Effector memory CD8-positive, alpha-beta T cell (primary cell): ENCODE results near the gene SEMA5B.

Experiments used
- ATAC-seq: fragments of 150-1000 bp; cut with Tn5 transposase; replicated peaks from 2 replicates; pipeline ENCODE4 v1.10.0; 2021; ENCODE audit warnings: mild to moderate bottlenecking, moderate library complexity
- DNase-seq, 3 experiments: peaks; one replicate each; pipeline ENCODE4 v3.0.0; 2021
- H3K27ac Mint-ChIP-seq, 2 donors: one replicate each; pipeline ENCODE4 v1.8.0; 2022; ENCODE audit warnings: mild to moderate bottlenecking in 2 of 2, mixed read lengths in 2 of 2, moderate library complexity in 2 of 2
- H3K27me3 Mint-ChIP-seq, 2 donors: one replicate each; pipeline ENCODE4 v1.8.0; 2022; ENCODE audit warnings: mixed read lengths in 2 of 2
- H3K36me3 Mint-ChIP-seq: one replicate; pipeline ENCODE4 v1.8.0; 2022; ENCODE audit warnings: mild to moderate bottlenecking, moderate library complexity, mixed read lengths; ENCODE audit not compliant: insufficient read depth
- H3K4me1 Mint-ChIP-seq, 2 donors: one replicate each; pipeline ENCODE4 v1.8.0; 2022; ENCODE audit warnings: low read depth in 2 of 2, mixed read lengths in 2 of 2
- H3K4me3 Mint-ChIP-seq, 2 donors: one replicate each; pipeline ENCODE4 v1.8.0; 2022; ENCODE audit warnings: mild to moderate bottlenecking in 2 of 2, mixed read lengths in 2 of 2, moderate library complexity in 2 of 2
- H3K9me3 Mint-ChIP-seq, 2 donors: one replicate each; pipeline ENCODE4 v1.8.0; 2022; ENCODE audit warnings: mixed read lengths in 2 of 2

SEMA5B gene

GRCh38 chr3:122930063-122930997 lies 97.2 kb downstream of the SEMA5B start:
- ATAC-seq (no peak), DNase-seq (no peak)
- Mint-ChIP-seq H3K9me3 (no peaks in the 10 kb centered on the region), H3K4me3 (no peak overlapping the region), H3K27me3 (peaks cover 17 to 33% of the 10 kb centered on the region in 2 donors), H3K4me1 (no peaks in the 10 kb centered on the region), H3K36me3 (no peaks in the 10 kb centered on the region), H3K27ac (no peak overlapping the region)

- Mint-ChIP-seq H3K36me3 (no peaks in the 10 kb centered on the region), H3K9me3 (no peaks in the 10 kb centered on the region), H3K27ac (no peak overlapping the region), H3K4me1 (no peaks in the 10 kb centered on the region), H3K27me3 (peaks cover 17 to 33% of the 10 kb centered on the region in 2 donors), H3K4me3 (no peak overlapping the region)
- DNase-seq = no peak
- ATAC-seq = no peak
Measured at GRCh38 chr3:122929188-122930062, 98.1 kb downstream of the SEMA5B start.

GRCh38 chr3:122928396-122929187 lies 99.0 kb downstream of the SEMA5B start:
- no peaks in the 10 kb centered on the region for H3K9me3 Mint-ChIP-seq
- DNase-seq (no peak), ATAC-seq (no peak)
- no peak overlapping the region for H3K4me3 Mint-ChIP-seq
- no peak overlapping the region for H3K27ac Mint-ChIP-seq
- peaks cover 17 to 33% of the 10 kb centered on the region in 2 donors for H3K27me3 Mint-ChIP-seq
- no peaks in the 10 kb centered on the region for H3K36me3 Mint-ChIP-seq
- no peaks in the 10 kb centered on the region for H3K4me1 Mint-ChIP-seq

- ATAC-seq (no peak), DNase-seq (no peak)
- Mint-ChIP-seq H3K27me3 (peaks cover 17 to 25% of the 10 kb centered on the region in 2 donors), H3K9me3 (no peaks in the 10 kb centered on the region), H3K4me3 (no peak overlapping the region), H3K4me1 (no peaks in the 10 kb centered on the region), H3K27ac (no peak overlapping the region), H3K36me3 (no peaks in the 10 kb centered on the region)
Measured at GRCh38 chr3:122927726-122928125, 99.8 kb downstream of the SEMA5B start.

- H3K4me1 Mint-ChIP-seq = no peaks in the 10 kb centered on the region
- H3K9me3 Mint-ChIP-seq = no peaks in the 10 kb centered on the region
- no peaks in the 10 kb centered on the region for H3K36me3 Mint-ChIP-seq
- no peak overlapping the region for H3K27ac Mint-ChIP-seq
- ATAC-seq (no peak), DNase-seq (no peak)
- H3K4me3 Mint-ChIP-seq = no peak overlapping the region
- H3K27me3 Mint-ChIP-seq = peaks cover 17 to 23% of the 10 kb centered on the region in 2 donors
Measured at GRCh38 chr3:122926811-122927210, 100.8 kb downstream of the SEMA5B start.

GRCh38 chr3:122926322-122926721 lies 101.2 kb downstream of the SEMA5B start:
- Mint-ChIP-seq H3K27ac (no peak overlapping the region), H3K4me3 (no peak overlapping the region), H3K9me3 (no peaks in the 10 kb centered on the region), H3K4me1 (no peaks in the 10 kb centered on the region), H3K27me3 (peaks cover 17 to 26% of the 10 kb centered on the region in 2 donors), H3K36me3 (no peaks in the 10 kb centered on the region)
- ATAC-seq = no peak
- no peak for DNase-seq

GRCh38 chr3:122925756-122926155 lies 101.8 kb downstream of the SEMA5B start:
- H3K9me3 Mint-ChIP-seq = no peaks in the 10 kb centered on the region
- no peaks in the 10 kb centered on the region for H3K36me3 Mint-ChIP-seq
- H3K27me3 Mint-ChIP-seq = peaks cover 17 to 32% of the 10 kb centered on the region in 2 donors
- ATAC-seq (no peak), DNase-seq (no peak)
- no peak overlapping the region for H3K27ac Mint-ChIP-seq
- H3K4me3 Mint-ChIP-seq = no peak overlapping the region
- H3K4me1 Mint-ChIP-seq = no peaks in the 10 kb centered on the region

- peaks cover 28 to 48% of the 10 kb centered on the region in 2 donors for H3K27me3 Mint-ChIP-seq
- no peaks in the 10 kb centered on the region for H3K9me3 Mint-ChIP-seq
Measured at GRCh38 chr3:122924056-122924455, 103.5 kb downstream of the SEMA5B start.

GRCh38 chr3:122923611-122924010 lies 104.0 kb downstream of the SEMA5B start:
- ATAC-seq = no peak
- Mint-ChIP-seq H3K27ac (no peak overlapping the region), H3K36me3 (no peaks in the 10 kb centered on the region), H3K9me3 (no peaks in the 10 kb centered on the region), H3K4me3 (no peak overlapping the region), H3K27me3 (peaks cover 25 to 48% of the 10 kb centered on the region in 2 donors), H3K4me1 (no peaks in the 10 kb centered on the region)
- DNase-seq = no peak

More at GRCh38 chr3:122924056-122924455, 103.5 kb downstream of the SEMA5B start:
- DNase-seq (no peak), ATAC-seq (no peak)
- Mint-ChIP-seq H3K4me3 (no peak overlapping the region), H3K4me1 (no peaks in the 10 kb centered on the region), H3K36me3 (no peaks in the 10 kb centered on the region), H3K27ac (no peak overlapping the region)

- Mint-ChIP-seq H3K36me3 (no peaks in the 10 kb centered on the region), H3K4me1 (no peaks in the 10 kb centered on the region), H3K9me3 (no peaks in the 10 kb centered on the region), H3K4me3 (peak overlapping the region in 1 of 2 donors; percentile 21), H3K27ac (no peak overlapping the region), H3K27me3 (peaks cover 22 to 40% of the 10 kb centered on the region in 2 donors)
- DNase-seq (no peak), ATAC-seq (peak; percentile 74)
Measured at GRCh38 chr3:122921791-122922651, 105.5 kb downstream of the SEMA5B start.

GRCh38 chr3:122920986-122921385 lies 106.6 kb downstream of the SEMA5B start:
- no peak for DNase-seq
- Mint-ChIP-seq H3K4me3 (no peak overlapping the region), H3K4me1 (peaks cover 3 to 4% of the 10 kb centered on the region in 2 donors), H3K9me3 (no peaks in the 10 kb centered on the region), H3K27me3 (peaks cover 19 to 44% of the 10 kb centered on the region in 2 donors), H3K36me3 (no peaks in the 10 kb centered on the region), H3K27ac (no peak overlapping the region)
- no peak for ATAC-seq

- Mint-ChIP-seq H3K4me1 (peaks cover 7 to 10% of the 10 kb centered on the region in 2 donors), H3K36me3 (no peaks in the 10 kb centered on the region), H3K9me3 (no peaks in the 10 kb centered on the region), H3K4me3 (no peak overlapping the region), H3K27ac (no peak overlapping the region), H3K27me3 (peaks cover 19 to 54% of the 10 kb centered on the region in 2 donors)
- DNase-seq (no peak), ATAC-seq (no peak)
Measured at GRCh38 chr3:122919291-122919610, 108.3 kb downstream of the SEMA5B start.
